HS-27A (cell line): Measurements from ENCODE around the gene MGMT.

Experiments used
- DNase-seq: peaks from one replicate; pipeline ENCODE4 v3.0.0-alpha.2; 2012; ENCODE audit warnings: low read depth, missing footprints

MGMT gene

GRCh38 chr10:129774736-129775401, 307.8 kb downstream of the MGMT start:
- no peak for DNase-seq

GRCh38 chr10:129775681-129776080, 308.6 kb downstream of the MGMT start:
- DNase-seq = no peak

- no peak for DNase-seq
Measured at GRCh38 chr10:129777687-129778086, 310.6 kb downstream of the MGMT start.

- DNase-seq = no peak
Measured at GRCh38 chr10:129778571-129778970, 311.5 kb downstream of the MGMT start.

- DNase-seq = no peak
Measured at GRCh38 chr10:129779126-129780111, 312.4 kb downstream of the MGMT start.

- DNase-seq = no peak
Measured at GRCh38 chr10:129780198-129780597, 313.2 kb downstream of the MGMT start.

- no peak for DNase-seq
Measured at GRCh38 chr10:129780901-129781795, 314.1 kb downstream of the MGMT start.

- DNase-seq = no peak
Measured at GRCh38 chr10:129784291-129784690, 317.2 kb downstream of the MGMT start.

- no peak for DNase-seq
Measured at GRCh38 chr10:129784891-129785290, 317.9 kb downstream of the MGMT start.

- no peak for DNase-seq
Measured at GRCh38 chr10:129785536-129785981, 318.5 kb downstream of the MGMT start.

GRCh38 chr10:129786216-129786615, 319.2 kb downstream of the MGMT start:
- no peak for DNase-seq

- no peak for DNase-seq
Measured at GRCh38 chr10:129787557-129787956, 320.5 kb downstream of the MGMT start.

GRCh38 chr10:129788215-129788614, 321.2 kb downstream of the MGMT start:
- DNase-seq = no peak

- DNase-seq = no peak
Measured at GRCh38 chr10:129790715-129791446, 323.8 kb downstream of the MGMT start.

- no peak for DNase-seq
Measured at GRCh38 chr10:129792141-129792540, 325.1 kb downstream of the MGMT start.

GRCh38 chr10:129792864-129793263, 325.8 kb downstream of the MGMT start:
- DNase-seq = no peak

GRCh38 chr10:129793479-129793878, 326.4 kb downstream of the MGMT start:
- no peak for DNase-seq

GRCh38 chr10:129793996-129794395, 327.0 kb downstream of the MGMT start:
- DNase-seq = no peak

GRCh38 chr10:129796710-129797420, 329.8 kb downstream of the MGMT start:
- DNase-seq = no peak

- DNase-seq = no peak
Measured at GRCh38 chr10:129799942-129800341, 332.9 kb downstream of the MGMT start.
